ENCODE data around the gene RBM14.
"Not testable (repeated sequence)": the region's sequence is repeated elsewhere in the genome, so short reads cannot be mapped to it uniquely, and the experiment has no call there.

The RBM14 gene

DNA sequence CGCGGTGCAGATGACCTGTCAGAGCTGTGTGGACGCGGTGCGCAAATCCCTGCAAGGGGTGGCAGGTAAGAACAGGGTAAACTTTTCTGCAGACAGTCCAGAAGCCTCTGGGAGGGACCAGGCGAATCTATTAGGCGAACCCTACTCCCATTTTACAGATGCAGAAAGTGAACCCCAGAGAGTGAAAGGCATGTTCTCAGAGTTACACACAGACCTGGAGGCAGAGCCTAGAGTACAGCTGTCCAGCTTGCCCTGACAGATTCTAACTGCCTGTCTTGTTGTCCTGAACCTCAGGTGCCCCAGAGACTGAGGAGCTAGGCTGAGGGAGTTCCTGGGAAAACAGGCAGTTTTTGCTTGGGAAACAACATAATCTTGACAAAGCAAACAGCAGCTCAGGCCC lies 22.8 kb upstream of the RBM14 start:
- DNase-seq, result no peak

DNA sequence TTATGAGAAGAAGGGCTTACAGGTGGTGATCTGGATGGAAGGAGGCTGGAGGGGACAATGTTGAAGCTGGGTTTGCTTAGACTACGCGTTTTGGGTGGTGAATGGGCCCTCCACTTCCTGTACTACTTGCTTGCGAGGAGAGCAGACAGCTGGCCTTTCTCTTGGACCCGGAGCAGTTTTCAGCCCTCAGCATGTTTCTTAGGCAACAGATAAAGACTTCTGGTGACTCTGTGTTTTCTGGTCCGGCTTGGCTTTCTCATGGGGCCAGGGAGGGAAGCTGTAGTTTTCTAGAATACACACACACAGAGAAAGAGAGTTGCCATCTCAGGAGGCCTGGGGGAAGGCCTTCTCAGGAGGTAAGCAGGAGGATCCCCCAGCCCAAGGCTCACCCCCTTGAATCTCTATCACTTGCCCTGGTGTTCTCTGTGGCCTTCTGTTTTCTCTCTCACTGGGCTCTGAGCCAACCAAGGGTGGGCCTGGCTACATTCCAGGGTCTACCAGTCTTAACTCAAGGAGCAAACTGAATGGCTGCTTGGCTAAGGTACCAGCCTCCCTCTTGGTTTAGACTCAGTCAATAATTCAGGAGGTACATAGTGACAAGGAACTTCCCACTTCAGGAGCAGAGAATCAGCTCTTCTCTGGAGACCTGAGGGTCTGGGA lies 21.1 kb upstream of the RBM14 start:
- no peak for DNase-seq

DNA sequence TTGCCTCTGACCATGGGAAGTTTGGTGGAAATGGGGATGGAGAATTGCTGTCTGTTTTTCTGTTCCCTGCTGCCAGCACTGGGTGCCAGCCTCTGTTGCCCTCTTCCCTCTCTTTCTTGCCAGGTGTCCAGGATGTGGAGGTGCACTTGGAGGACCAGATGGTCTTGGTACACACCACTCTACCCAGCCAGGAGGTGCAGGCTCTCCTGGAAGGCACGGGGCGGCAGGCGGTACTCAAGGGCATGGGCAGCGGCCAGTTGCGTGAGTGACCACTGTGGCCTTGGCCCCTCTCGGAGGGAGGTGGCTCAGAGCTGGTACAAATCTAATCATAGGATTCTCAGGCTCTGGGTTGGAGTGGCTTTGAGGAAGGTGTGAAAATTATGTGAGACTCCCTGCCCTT lies 17.4 kb upstream of the RBM14 start:
- no peak for DNase-seq

DNA sequence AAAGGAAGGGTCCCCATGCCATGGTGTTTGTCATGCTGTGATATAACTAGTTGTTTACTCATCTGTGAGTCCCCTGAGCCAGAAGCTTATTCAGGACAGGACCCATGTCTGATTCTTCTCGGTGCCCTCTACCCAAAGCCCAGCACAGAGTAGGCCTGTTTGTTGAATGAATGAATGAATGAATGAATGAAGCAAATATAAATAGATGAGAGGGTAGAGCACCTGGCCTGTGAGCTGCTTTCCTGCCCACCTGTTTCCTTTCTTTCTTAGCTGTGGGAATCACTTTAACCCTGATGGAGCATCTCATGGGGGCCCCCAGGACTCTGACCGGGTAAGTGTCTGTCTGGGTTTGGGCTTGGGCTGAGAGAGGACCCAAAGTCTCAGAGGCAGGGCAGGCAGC lies 16.2 kb upstream of the RBM14 start:
- no peak for DNase-seq

DNA sequence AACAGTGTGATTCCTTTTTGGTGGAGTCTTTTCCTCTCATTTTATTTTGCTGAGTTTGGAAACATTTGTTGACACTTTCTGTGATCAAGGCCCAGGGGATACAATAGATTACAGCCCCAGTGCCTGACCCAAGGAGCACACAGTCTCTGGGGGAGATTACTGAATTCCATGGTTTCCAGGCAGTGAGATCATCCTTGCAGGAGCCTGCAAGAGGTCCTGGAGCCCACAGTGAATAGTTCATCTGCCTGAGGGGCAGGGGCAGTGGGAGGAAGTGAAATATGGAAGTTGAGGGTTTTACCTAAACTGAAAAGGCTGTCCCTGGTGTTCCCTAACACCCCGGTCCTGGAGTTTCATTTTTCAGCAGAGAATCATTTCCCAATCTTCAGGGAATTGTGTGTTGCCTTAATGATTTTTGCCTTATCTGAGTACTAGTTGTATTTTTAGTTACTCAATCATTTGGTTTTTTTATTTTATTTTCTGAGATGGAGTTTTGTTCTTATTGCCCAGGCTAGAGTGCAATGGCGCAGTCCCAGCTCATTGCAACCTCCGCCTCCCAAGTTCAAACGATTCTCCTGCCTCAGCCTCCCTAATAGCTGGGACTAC lies 15.7 kb upstream of the RBM14 start:
- no peak for DNase-seq

DNA sequence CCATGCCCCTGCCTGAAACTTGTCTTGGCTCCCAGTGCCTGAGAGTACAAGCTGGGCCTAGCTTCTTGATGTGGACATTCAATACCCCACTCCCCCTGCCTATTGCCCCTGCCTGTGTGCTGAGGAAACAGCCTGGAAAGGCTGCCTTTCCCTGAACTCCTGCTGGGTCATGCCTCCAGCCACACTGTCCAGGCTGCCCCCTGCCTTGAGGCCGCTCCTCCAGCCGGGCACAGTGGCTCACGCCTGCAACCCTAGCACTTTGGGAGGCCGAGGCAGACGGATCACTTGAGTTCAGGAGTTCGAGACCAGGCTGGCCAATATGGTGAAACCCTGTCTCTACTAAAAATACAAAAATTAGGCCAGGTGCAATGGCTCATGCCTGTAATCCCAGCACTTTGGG lies 13.4 kb upstream of the RBM14 start:
- no peak for DNase-seq

DNA sequence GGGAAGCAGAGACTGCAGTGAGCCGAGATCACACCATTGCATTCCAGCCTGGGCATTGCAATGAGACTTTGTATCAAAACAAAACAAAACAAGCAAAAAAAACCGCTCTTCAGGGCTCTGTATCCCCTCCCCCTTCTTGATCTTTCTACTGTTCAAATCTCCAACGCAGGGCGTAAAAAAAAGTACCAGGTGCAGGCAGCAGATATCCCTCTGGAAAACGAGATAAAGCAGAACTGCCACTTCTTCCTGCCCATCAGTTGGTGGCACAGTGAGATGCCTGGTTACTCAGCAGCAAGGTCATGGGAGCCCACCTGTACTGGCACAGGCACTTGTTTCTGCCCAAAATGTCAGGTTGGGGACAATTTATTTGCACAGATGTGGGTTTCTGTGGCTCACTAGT lies 12.3 kb upstream of the RBM14 start:
- no peak for DNase-seq

DNA sequence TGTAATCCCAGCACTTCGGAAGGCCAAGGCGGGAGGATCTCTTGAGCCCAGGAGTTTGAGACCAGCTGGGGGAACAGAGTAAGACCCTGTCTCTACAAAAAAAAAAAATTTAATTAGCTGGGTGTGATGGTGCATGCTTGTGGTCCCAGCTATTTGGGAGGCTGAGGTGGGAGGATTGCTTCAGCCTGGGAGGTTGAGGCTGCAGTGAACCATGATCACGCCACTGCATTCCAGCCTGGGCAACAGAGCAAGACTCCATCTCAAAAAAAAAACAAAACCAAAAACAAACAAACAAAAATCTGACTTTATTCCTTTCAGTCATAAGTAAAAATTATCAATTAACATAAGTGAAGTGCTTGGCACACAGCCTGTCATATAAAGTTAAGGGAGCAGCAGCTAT lies 9.8 kb upstream of the RBM14 start:
- DNase-seq, result not testable (repeated sequence)

DNA sequence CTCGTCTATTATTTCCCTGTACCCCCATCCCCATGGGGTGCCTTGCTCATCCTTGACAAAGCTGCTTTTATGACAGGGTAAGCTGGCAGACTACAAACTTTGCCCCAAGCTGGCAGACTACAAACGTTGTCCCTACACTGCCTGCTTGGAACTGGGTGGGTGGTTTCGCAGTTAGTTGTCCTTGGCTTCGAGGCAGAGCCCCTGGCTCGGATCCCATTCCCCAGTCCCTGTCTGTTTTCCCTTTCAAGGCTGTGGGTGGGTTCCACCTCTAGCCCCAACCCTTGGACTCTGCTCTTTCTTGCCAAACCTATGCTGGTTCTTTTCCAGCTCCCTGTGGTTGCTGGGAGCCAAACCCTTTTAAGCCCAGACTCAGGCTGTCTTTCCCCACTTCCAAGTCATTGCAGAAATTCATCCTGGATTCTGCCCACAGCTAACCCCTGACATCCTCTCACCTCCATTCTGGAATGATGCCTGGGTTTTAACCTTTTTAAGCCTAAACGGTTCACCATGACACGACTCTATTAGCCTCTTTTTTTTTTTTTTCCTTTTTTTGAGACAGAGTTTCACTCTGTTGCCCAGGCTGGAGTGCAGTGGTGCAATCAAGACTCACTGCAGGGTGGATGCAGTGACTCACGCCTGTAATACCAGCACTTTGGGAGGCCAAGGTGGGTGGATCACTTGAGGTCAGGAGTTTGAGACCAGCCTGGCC lies 9.2 kb upstream of the RBM14 start:
- no peak for DNase-seq

DNA sequence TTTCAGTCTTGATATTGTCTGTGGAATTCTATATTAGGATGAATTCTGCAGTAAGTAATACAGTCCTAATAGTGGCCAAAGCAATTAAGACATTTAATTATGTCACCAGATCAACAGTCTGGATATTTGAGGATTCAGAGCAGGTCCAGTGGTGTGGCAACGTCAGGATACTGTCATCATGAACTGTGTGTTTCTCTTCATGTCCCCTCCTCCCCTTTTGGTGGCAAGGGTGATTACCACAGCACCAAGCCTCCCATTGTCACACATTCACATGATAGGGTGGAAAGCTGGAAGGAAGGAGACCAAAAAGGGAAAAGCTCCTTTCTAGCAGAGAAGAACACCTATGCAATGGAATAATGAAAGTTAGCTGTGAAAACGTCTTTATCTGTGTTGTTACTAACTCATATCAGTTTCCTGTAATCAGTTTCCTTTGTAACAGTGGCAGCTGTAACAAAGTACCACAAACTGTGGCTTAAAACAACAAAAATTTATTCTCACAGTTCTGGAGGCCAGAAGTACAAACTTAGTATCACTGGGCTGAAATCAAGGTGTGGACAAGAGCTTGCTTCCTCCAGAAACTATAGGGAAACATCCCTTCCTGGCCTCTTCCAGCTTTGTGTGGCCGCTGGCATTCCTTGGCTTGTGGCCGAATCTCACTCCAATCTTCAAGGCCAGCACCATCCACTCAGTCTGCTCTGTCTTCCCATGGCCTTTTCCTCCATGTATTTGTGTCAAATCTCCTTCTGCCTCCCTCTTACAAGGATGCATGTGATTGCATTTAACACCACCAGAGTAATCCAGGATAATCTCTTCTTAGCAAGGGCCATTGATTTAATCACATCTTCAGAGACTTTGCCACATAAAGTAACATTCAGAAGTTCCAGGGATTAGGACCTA lies 6.5 kb upstream of the RBM14 start:
- DNase-seq, result no peak

DNA sequence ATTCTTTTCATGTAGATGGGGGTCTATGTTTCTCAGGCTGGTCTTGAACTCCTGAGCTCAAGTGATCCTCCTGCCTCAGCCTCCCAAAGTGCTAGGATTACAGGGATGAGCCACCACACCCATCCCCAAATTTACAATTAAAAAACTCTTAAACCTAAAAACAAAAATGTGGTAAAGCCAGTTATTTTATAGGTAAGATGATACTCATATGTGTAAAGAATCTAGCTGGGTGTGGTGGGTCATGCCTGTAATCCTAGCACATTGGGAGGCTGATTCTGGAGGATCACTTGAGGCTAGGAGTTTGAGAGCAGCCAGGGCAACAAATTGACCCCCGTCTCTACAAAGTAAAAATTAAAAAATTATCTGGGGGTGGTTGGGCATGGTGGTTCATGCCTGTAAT lies 4.0 kb upstream of the RBM14 start:
- no peak for DNase-seq

DNA sequence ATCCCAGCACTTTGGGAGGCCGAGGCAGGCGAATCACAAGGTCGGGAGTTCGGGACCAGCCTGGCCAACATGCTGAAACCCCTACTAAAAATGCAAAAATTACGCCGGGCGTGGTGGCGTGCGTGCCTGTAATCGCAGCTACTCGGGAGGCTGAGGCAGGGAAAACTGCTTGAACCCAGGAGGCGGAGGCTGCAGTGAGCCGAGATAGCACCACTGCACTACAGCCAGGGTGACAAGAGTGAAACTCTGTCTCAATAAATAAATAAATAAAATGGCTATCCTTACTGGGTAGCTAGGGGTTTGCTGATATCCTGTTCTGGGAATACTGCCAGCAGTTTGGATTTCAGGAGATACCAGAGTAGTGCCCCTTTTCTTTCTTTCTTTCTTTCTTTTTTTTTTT lies 2.4 kb upstream of the RBM14 start:
- no peak for DNase-seq

DNA sequence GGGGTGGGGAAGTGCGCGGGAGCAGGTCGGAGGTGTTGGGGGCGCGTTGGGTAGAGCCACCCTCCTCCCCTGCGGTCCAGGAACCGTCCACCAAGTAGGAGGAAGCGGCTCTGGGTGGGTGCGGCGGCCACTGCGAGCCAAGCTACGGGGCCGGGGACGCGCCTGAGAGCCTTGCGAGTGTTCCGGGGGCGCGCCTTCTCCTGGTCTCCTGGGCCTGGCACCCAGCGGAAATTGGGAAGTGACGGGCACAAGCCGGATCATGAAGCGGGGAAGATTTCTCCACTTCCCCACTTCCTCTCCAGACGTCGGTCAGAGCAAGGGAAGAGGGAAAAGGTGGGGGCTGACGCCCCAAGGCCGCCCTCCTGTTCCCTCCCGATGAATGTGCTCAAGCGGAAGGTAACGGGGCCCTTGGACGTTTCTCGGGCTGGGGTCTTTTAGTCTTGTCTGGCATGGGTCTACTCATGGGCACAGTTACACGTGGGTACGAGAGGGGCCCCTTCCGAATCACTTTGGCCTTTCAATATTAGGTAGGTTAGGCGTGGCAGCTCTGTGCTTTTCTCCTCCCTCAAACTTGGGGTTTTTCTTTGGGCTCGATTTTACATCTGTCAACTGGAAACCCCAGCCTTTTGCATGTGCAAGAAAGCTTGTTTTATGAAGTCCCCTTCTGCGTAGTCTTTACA lies 865 bp downstream of the RBM14 start:
- no peak for DNase-seq

DNA sequence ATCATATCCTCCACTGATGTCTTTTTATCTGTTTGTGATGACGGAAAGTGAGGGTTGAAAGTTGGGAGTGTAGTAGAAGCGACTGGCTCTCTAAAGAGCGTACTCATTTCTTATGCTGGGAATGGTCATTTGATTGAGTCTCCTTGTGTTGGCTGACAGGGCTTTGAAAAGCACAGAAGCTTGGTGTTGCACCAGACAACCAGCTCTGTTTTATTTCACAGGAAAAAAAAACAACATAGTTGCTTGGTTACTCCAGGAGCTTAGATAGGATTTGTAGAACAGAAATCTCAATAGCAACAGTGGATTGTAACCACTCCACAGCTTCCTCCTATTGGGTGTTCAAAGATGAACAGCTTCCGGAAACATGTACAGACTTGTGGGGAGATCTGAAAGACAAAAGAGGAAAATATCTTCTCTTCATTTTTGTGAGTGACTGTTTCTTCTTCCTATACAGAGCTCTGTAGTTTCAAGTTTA lies 2.7 kb downstream of the RBM14 start:
- no peak for DNase-seq

DNA sequence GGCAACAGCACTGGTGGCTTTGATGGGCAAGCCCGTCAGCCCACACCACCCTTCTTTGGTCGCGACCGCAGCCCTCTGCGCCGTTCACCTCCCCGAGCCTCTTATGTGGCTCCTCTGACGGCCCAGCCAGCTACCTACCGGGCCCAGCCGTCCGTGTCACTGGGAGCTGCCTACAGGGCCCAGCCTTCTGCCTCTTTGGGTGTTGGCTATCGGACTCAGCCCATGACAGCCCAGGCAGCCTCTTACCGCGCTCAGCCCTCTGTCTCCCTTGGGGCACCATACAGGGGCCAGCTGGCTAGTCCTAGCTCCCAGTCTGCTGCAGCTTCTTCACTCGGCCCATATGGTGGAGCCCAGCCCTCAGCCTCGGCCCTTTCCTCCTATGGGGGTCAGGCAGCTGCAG lies 8.0 kb downstream of the RBM14 start:
- no peak for DNase-seq

DNA sequence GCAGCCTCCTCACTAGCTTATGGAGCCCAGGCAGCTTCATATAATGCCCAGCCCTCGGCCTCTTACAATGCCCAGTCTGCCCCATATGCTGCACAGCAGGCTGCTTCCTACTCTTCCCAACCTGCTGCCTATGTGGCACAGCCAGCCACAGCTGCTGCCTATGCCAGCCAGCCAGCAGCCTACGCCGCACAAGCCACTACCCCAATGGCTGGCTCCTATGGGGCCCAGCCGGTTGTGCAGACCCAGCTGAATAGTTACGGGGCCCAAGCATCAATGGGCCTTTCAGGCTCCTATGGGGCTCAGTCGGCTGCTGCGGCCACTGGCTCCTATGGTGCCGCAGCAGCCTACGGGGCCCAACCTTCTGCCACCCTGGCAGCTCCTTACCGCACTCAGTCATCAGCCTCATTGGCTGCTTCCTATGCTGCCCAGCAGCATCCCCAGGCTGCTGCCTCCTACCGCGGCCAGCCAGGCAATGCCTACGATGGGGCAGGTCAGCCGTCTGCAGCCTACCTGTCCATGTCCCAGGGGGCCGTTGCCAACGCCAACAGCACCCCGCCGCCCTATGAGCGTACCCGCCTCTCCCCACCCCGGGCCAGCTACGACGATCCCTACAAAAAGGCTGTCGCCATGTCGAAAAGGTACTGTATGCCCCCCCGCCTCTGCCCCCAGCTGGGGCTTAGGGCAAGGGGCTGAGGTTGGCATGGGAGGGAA lies 8.8 kb downstream of the RBM14 start:
- DNase-seq, result no peak

DNA sequence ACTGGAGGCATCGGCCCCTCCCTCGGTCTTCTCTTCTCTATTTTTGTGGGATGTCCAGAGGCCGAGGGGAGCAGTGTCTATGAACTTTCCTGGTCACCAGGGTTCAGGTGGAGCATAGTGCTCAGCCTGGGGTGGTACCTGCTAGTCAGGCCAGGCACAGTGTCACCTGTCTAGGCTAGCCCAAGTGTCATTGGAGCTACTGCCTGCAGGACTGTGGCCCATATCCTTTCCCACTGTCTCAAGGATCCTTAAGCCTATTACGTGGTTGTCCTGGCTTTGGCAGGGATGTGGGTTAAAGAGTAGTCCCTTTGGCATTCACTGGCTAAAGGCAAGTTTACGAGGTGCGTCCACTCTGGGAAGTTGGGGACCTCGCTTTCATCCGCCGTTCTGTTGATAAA lies 9.3 kb downstream of the RBM14 start:
- no peak for DNase-seq

DNA sequence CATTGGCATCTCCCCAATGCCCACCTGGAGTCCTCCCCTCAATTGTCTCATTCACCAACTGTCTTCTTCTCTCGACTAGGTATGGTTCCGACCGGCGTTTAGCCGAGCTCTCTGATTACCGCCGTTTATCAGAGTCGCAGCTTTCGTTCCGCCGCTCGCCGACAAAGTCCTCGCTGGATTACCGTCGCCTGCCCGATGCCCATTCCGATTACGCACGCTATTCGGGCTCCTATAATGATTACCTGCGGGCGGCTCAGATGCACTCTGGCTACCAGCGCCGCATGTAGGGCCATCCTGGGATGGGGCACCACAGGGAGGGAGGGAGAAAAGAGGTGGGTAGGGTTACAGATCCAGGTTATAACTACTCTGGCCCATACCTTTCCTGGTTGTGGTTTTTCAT lies 10.0 kb downstream of the RBM14 start:
- DNase-seq, result no peak

DNA sequence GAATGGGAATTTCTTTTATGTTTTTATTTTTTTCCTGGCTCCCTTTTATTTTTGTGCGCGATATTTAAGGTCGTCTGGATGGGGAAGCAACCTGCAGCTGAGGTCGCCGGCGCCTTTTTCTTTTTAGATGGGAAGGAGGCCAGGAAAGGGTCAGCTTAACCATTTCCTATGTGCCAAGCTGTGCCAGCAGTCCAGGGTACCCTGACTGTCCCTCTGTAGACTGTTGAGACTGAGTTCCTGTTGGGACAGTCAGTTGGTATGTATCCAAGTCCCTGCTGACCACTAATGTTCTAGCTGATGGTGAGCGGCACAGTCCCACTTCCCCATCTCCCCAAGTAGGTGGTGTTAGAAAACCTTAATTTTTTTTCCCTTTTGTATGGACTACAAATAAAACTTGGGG lies 10.5 kb downstream of the RBM14 start:
- DNase-seq, result no peak

DNA sequence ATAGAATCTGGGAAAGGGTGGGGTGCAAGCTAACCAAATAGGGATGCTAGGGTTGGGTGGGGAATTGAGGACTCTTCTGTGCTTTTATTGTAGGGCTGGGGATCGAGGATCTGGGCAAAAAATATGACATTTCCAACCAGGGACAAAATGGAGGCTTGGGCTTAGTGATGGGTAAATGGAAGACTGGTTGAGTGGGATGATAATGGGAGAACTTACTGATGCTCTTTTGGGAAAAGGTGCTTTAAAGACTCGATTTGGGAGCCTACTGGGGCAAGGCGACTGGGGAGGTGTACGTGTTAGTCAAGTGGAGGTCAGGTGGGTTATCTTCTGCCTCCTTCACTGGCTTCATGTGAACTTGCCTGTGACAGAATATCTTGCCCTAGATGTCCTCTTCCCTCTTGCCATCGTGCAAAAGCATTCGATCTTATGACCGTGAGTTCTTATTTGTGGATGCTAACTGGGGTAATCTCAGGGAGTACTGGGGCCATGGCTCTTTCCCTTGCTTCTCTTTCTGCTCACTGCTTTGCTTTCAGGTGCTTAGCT lies 11.7 kb downstream of the RBM14 start:
- no peak for DNase-seq

DNA sequence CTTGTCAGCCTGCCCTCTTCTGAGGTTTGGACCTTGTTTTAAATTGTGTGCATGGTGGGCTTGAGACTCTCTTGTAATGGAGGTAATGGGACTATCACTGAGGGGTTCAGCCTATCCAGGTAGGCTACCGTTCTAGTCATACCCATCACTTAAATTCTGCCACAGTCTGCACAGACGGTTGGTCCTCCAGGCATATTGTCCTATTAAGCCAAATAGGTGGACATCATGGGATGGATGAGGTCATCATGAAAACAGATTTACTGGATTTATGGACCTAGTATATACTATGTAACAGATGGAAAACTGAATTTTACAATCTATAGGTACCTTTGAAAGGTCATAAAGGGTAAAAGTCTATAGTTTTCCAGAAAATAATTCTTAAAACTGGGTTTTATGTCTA lies 12.9 kb downstream of the RBM14 start:
- no peak for DNase-seq

Measured in right kidney (tissue), 1 donor.